ENCODE measurements around the gene DCAF11. TPM values are rescaled to one million over a fixed set of nuclear protein-coding genes. Genes with fewer than 3 reads are reported as not detected.

The DCAF11 gene
- total RNA-seq, 3 donors from 2014 or later, result 78.6 to 81.6 (median 80.9) TPM

GRCh38 chr14:24143511-24143910 lies 28.9 kb downstream of the DCAF11 start:
- peaks cover 4 to 14% of the 10 kb centered on the region in 2 donors for H3K4me1 ChIP-seq
- no peak for TF ChIP-seq CTCF (IDR thresholded peaks at IDR 0.05)
- TF ChIP-seq POLR2A (IDR thresholded peaks at IDR 0.05), result no peak
- no peak for TF ChIP-seq POLR2AphosphoS5 (IDR thresholded peaks at IDR 0.05)
- no peak overlapping the region for H3K4me3 ChIP-seq
- H3K27ac ChIP-seq, result no peak overlapping the region
- DNase-seq (ENCODE audit: low spot score in 2 of 2), result no peak
- intact Hi-C loops (cut with DNase I; ENCODE audit: low total_unique reads), result no loop called here
- H3K9me3 ChIP-seq, result no peaks in the 10 kb centered on the region
- H3K36me3 ChIP-seq, result no peaks in the 10 kb centered on the region
- no peaks in the 10 kb centered on the region for H3K27me3 ChIP-seq

- Histone ChIP-seq H3K4me1 (peaks cover 4 to 14% of the 10 kb centered on the region in 2 donors), H3K9me3 (no peaks in the 10 kb centered on the region), H3K27me3 (no peaks in the 10 kb centered on the region), H3K4me3 (no peak overlapping the region), H3K27ac (no peak overlapping the region), H3K36me3 (no peaks in the 10 kb centered on the region)
- intact Hi-C loops (cut with DNase I; ENCODE audit: low total_unique reads), result no loop called here
- TF ChIP-seq CTCF (IDR thresholded peaks at IDR 0.05) (no peak), POLR2A (IDR thresholded peaks at IDR 0.05) (no peak), POLR2AphosphoS5 (IDR thresholded peaks at IDR 0.05) (no peak)
- no peak for DNase-seq (ENCODE audit: low spot score in 2 of 2)
Observed at GRCh38 chr14:24144451-24144850, 29.9 kb downstream of the DCAF11 start.

GRCh38 chr14:24145219-24145618 lies 30.6 kb downstream of the DCAF11 start:
- no peak for DNase-seq (ENCODE audit: low spot score in 2 of 2)
- TF ChIP-seq POLR2A (IDR thresholded peaks at IDR 0.05) (no peak), POLR2AphosphoS5 (IDR thresholded peaks at IDR 0.05) (no peak)
- Histone ChIP-seq H3K36me3 (no peaks in the 10 kb centered on the region), H3K9me3 (no peaks in the 10 kb centered on the region), H3K4me3 (peak overlapping the region in 1 of 3 donors; percentile 87), H3K27ac (peak overlapping the region; percentile 86 to 94), H3K4me1 (peaks cover 4 to 9% of the 10 kb centered on the region in 2 donors), H3K27me3 (no peaks in the 10 kb centered on the region)
- intact Hi-C loops (cut with DNase I; ENCODE audit: low total_unique reads), result no loop called here

GRCh38 chr14:24145690-24146452 lies 31.3 kb downstream of the DCAF11 start:
- no peaks in the 10 kb centered on the region for H3K9me3 ChIP-seq
- peak overlapping the region; percentile 86 to 94 for H3K27ac ChIP-seq
- H3K4me1 ChIP-seq, result peaks cover 4 to 9% of the 10 kb centered on the region in 2 donors
- peaks cover under 1% of the 10 kb centered on the region for H3K36me3 ChIP-seq
- intact Hi-C loops (cut with DNase I; ENCODE audit: low total_unique reads), result no loop called here
- H3K27me3 ChIP-seq, result no peaks in the 10 kb centered on the region
- H3K4me3 ChIP-seq, result peak overlapping the region; percentile 87 to 95 (median 94)
- no peak for DNase-seq (ENCODE audit: low spot score in 2 of 2)
- TF ChIP-seq POLR2AphosphoS5 (IDR thresholded peaks at IDR 0.05) (no peak), POLR2A (IDR thresholded peaks at IDR 0.05) (no peak), CTCF (IDR thresholded peaks at IDR 0.05) (no peak)

GRCh38 chr14:24146453-24146977 lies 31.9 kb downstream of the DCAF11 start, which contains the start of gene PSME2:
Gene PSME2, minus strand, starts transcription at chr14:24146610. Its CDS starts 29 bp downstream, at chr14:24146581.
- DNase-seq (ENCODE audit: low spot score in 2 of 2), result peak; percentile 89 to 97
- peaks cover 4 to 9% of the 10 kb centered on the region in 2 donors for H3K4me1 ChIP-seq
- peak within 1 kb of the TSS; percentile 87 to 95 (median 94) for H3K4me3 ChIP-seq
- no peaks in the 10 kb centered on the region for H3K9me3 ChIP-seq
- TF ChIP-seq POLR2AphosphoS5 (IDR thresholded peaks at IDR 0.05) (peak in 1 of 3 donors; percentile 52), POLR2A (IDR thresholded peaks at IDR 0.05) (no peak)
- intact Hi-C loops (cut with DNase I; ENCODE audit: low total_unique reads), result no loop called here
- peaks cover 7% of the 10 kb centered on the region for H3K36me3 ChIP-seq
- H3K27me3 ChIP-seq, result no peaks in the 10 kb centered on the region
- peak within 1 kb of the TSS; percentile 86 to 94 for H3K27ac ChIP-seq

All from breast epithelium (tissue), 4 donors.